CD4-positive, alpha-beta T cell treated with Interleukin-4 for 1 hour (primary cell): ENCODE results near the gene FAR2.
"Not testable (repeated sequence)": the region's sequence is repeated elsewhere in the genome, so short reads cannot be mapped to it uniquely, and the experiment has no call there.

ENCODE experiments used
- DNase-seq, 2 donors: peaks; one replicate each; pipeline ENCODE4 v3.0.0-alpha.2; 2020 to 2022

The FAR2 gene

GRCh38 chr12:29283969-29284700 lies 135.1 kb downstream of the FAR2 start:
- DNase-seq, result no peak

DNA sequence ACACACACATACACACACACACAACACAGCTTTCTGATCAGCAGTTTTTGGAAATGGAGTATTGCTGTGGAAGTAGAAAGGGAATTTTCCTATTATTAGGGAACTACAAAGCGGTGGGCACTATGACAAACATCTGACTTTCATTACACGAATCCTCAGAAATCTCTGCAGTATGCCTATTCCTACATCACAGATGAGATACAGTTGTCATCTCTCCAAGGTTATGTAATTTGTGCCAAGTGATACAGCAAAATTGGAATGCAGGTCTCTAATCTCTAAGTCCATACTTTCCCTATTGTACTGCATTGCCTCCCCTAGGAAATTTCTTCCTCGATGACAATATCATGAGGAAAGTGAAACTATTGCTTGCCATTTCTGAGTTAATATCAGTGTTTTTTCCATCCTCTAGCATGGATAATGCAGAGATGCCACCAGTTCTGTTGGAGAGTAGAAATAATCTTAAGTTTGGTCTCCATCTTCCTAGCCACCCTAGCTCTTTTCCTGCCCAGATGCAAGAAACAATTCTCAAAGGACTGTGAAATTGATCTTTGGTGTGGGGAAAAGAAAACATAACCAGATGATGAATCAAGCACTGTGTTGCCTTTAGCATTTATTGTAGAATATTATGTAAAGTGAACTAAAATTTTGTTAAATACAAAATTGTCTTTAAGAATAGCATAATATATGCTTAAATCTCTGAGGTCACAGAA lies 137.2 kb downstream of the FAR2 start:
- no peak for DNase-seq

- DNase-seq, result no peak
Observed at GRCh38 chr12:29287622-29288021, 138.5 kb downstream of the FAR2 start.

DNA sequence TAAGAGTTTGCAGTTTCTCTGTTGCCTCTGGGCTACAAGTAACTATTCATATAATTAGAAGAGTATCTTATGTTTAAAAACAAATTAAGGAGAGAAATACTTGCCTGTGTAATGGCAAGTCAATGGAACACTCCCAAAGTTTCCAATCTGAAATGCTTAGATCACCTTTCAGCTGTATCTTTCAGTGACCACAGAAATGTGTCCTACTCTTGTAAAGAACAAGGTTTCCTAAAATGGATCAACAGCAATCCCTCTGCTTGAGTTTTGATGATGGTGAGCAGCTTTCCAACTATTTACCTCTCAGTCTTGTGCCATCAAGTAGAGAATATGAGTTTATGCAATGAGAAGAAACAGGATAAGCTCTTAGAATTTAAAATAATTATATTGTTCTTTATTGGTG lies 139.0 kb downstream of the FAR2 start:
- DNase-seq, result no peak

DNA sequence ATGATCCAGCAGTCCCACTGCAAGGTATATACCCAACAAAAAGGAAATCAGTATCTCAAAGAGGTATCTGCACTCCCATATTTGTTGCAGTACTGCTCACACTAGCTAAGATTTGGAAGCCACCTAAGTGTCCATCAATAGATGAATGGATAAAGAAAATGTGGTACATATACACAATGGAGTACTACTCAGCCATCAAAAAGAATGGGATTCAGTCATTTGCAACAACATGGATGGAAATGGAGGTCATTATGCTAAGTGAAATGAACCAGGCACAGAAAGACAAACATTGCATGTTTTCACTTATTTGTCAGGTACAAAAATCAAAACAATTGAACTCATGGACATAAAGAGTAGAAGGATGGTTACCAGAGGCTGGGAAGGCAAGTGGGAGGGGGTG lies 141.4 kb downstream of the FAR2 start:
- not testable (repeated sequence) for DNase-seq

DNA sequence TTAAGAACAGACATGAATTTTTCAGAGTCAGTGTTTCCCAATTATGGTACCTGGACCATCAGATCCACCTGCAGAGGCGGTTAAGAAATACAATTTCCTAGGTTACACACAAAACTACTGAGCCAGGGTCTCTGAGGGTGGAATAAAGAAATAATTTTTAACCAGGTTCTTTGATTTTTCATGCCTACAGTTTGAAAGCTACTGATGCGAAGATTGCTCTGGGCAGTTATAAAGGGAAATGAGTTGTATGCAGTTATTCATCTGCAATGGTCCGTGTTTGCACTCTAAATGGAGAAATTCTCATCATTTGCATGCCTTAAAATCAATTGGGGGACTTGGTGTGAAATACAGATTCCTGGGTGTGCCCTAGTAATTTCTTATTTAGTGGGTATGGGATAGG lies 142.1 kb downstream of the FAR2 start:
- no peak for DNase-seq

GRCh38 chr12:29299633-29300032 lies 150.6 kb downstream of the FAR2 start:
- no peak for DNase-seq

- no peak for DNase-seq
Observed at GRCh38 chr12:29301114-29301513, 152.0 kb downstream of the FAR2 start.

GRCh38 chr12:29304388-29304787 lies 155.3 kb downstream of the FAR2 start:
- DNase-seq, result no peak

- no peak for DNase-seq
Observed at GRCh38 chr12:29306266-29306665, 157.2 kb downstream of the FAR2 start.

GRCh38 chr12:29306682-29307081 lies 157.6 kb downstream of the FAR2 start:
- no peak for DNase-seq

GRCh38 chr12:29309320-29309902 lies 160.3 kb downstream of the FAR2 start:
- no peak for DNase-seq

DNA sequence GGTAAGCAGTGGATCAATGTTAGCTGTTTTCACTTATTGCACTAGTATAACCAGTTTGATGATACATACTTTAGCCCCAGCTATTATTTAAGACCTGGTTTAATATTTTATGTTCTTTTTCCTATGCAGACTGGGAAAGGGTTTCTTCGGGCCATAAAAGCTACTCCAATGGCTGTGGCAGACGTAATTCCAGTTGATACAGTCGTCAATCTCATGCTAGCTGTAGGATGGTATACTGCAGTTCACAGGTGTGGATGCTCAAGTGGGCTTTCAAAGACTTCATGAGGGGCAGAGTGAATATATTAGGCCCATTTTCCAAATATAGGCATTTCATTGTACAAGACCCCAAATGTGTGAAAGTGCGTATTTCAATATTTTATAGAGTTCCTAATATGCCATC lies 161.8 kb downstream of the FAR2 start:
- DNase-seq, result no peak

GRCh38 chr12:29314416-29314815 lies 165.3 kb downstream of the FAR2 start:
- DNase-seq, result no peak

DNA sequence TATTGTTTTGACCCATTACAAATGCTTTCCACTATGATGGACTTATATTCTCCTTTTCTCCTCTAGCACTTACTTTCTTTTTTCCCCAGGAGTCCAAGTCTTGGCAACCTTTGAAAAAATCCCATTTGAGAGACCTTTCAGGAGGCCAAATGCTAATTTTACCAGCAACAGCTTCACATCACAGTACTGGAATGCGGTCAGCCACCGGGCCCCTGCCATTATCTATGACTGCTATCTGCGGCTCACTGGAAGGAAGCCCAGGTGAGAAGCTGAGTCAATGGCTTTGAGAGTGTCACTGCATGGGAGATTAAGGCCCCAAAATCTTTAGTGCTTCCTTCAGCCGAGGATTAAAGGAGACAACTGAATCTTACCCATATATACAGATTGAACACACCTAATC lies 167.7 kb downstream of the FAR2 start:
- no peak for DNase-seq

DNA sequence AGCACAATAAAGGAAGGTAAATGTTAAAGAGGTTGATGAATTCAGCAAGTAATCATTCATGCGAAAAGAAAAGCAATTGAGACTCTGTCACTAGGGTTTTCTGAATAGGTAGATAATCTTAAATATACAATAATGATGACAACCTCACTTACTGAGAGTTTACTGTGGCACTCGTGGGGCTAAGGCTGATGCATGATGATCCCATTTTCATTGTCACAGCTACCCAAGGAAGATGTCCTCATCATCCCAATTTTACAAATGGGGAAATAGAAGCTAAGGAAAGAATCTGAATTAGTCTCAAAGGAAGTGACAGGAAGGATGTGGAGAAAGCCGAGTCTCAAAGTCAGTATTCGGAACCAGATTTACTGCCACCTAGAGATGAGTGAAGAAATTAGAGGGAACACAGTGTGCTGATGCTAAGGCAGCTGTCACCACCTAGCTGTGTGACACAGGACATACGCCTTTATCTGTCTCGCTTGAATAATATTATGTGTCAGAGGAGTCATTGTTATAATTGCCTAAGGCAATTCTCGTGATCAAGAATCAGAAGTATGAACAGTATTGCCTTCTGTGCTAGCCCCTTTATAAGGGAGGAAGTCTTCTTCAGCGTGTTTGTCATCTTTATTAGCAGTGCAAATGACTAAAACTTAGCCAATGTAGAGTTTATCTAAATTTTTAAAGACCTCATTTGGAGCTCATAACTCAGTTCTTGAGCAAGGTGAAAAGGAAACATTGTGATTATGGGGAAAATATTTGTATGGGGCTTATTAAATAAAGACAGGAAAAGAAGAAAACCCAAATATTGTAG lies 168.7 kb downstream of the FAR2 start:
- peak; percentile 63 to 76 for DNase-seq

GRCh38 chr12:29320295-29321085 lies 171.4 kb downstream of the FAR2 start:
- no peak for DNase-seq

DNA sequence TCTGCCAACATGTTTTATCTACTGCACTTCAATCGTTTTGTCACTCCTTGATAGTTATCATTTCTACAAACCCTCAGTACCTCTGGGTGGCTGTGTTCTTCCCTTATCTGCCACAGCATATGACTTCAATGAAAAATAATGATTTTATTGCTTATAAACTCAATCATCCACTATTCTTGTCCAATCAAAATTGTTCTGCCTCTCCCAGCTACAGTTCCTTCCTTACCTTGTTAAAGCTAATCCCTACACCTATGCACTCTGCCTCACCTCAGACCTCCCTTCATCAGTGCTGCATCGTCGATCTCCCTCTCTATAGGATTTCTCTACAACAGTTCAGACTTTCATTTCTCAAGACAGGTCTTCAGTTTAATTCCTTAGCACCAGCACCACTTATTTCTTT lies 173.1 kb downstream of the FAR2 start:
- no peak for DNase-seq

- no peak for DNase-seq
Observed at GRCh38 chr12:29329411-29329810, 180.3 kb downstream of the FAR2 start.

- DNase-seq, result no peak
Observed at GRCh38 chr12:29333178-29333577, 184.1 kb downstream of the FAR2 start.

GRCh38 chr12:29334937-29335336 lies 185.9 kb downstream of the FAR2 start:
- no peak for DNase-seq

- DNase-seq, result no peak
Observed at GRCh38 chr12:29337325-29337724, 188.2 kb downstream of the FAR2 start.
